Measurements from ENCODE around the gene TIMP2.

The TIMP2 gene

DNA sequence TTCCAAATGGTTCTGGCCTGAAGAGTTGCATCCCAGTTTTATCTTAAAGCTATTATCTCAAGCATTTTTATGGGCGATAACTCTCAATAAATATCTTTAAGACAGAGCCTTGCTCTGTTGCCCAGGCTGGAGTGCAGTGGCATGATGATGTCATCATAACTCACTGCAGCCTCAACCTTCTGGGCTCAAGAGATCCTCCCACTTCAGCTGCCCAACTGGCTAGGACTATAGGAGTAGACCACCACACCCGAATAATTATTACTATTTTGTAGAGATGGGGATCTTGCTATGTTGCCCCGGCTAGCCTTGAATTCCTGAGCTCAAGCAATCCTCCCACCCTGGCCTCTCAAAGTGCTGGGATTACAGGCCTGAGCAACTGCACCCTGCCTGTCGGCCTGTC lies 117.0 kb downstream of the TIMP2 start:
- Histone ChIP-seq H3K36me3 (replicated peaks; ENCODE audit: low read depth, low read length) (peaks cover 67% of the 10 kb centered on the region), H3K4me2 (ENCODE audit: low read length) (no peak overlapping the region), H3K27ac (ENCODE audit: low read length) (no peak overlapping the region), H3K27me3 (ENCODE audit: low read depth, low read length) (no peaks in the 10 kb centered on the region), H2AFZ (ENCODE audit: low read depth, low read length) (no peak overlapping the region), H3K9ac (ENCODE audit: low read length) (no peak overlapping the region), H3K4me3 (ENCODE audit: low read length) (no peak overlapping the region), H4K20me1 (ENCODE audit: insufficient read depth, low read length) (no peaks in the 10 kb centered on the region), H3K4me1 (ENCODE audit: low read length) (no peaks in the 10 kb centered on the region), H3K9me3 (ENCODE audit: insufficient read depth, low read length) (no peaks in the 10 kb centered on the region), H3K79me2 (ENCODE audit: low read length) (peaks cover 13% of the 10 kb centered on the region; the same call in 1 of the 2 replicates)
- no peak for TF ChIP-seq EZH2phosphoT487 (IDR thresholded peaks at IDR 0.05; ENCODE audit: low read depth)
- TF ChIP-seq, protein P1, sequence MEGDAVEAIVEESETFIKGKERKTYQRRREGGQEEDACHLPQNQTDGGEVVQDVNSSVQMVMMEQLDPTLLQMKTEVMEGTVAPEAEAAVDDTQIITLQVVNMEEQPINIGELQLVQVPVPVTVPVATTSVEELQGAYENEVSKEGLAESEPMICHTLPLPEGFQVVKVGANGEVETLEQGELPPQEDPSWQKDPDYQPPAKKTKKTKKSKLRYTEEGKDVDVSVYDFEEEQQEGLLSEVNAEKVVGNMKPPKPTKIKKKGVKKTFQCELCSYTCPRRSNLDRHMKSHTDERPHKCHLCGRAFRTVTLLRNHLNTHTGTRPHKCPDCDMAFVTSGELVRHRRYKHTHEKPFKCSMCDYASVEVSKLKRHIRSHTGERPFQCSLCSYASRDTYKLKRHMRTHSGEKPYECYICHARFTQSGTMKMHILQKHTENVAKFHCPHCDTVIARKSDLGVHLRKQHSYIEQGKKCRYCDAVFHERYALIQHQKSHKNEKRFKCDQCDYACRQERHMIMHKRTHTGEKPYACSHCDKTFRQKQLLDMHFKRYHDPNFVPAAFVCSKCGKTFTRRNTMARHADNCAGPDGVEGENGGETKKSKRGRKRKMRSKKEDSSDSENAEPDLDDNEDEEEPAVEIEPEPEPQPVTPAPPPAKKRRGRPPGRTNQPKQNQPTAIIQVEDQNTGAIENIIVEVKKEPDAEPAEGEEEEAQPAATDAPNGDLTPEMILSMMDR (IDR thresholded peaks at IDR 0.05; ENCODE audit: low read depth, low read length) = no peak

DNA sequence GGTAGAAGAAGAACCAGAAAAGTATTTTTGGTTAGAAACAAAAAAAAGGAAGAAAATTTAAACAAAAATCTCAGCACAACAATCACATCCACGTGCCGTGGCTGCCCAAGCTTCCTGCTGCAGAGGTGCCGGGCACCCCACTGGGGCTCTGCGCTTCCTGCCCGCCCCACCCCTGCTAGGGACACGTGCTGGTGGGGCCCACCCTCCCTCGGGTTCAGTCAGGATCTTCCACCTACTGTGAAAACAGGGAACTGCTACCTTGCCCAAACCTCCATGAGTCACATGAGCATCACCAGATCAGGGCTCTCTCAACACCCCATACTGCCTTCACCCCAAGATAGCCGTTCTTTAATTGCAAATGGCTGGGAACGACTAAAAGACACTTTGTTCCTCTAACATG lies 118.7 kb downstream of the TIMP2 start:
- Histone ChIP-seq H3K9me3 (ENCODE audit: insufficient read depth, low read length) (no peaks in the 10 kb centered on the region), H3K36me3 (replicated peaks; ENCODE audit: low read depth, low read length) (peaks cover 72% of the 10 kb centered on the region), H3K27ac (ENCODE audit: low read length) (no peak overlapping the region), H3K4me2 (ENCODE audit: low read length) (no peak overlapping the region), H3K79me2 (ENCODE audit: low read length) (peaks cover 16% of the 10 kb centered on the region; the same call in 1 of the 2 replicates), H3K27me3 (ENCODE audit: low read depth, low read length) (no peaks in the 10 kb centered on the region), H3K4me3 (ENCODE audit: low read length) (no peak overlapping the region), H3K9ac (ENCODE audit: low read length) (no peak overlapping the region), H4K20me1 (ENCODE audit: insufficient read depth, low read length) (no peaks in the 10 kb centered on the region; the same call in 1 of the 2 replicates), H2AFZ (ENCODE audit: low read depth, low read length) (no peak overlapping the region), H3K4me1 (ENCODE audit: low read length) (no peaks in the 10 kb centered on the region)
- no peak for TF ChIP-seq EZH2phosphoT487 (IDR thresholded peaks at IDR 0.05; ENCODE audit: low read depth)
- TF ChIP-seq, protein P1 (IDR thresholded peaks at IDR 0.05; ENCODE audit: low read depth, low read length) = no peak

DNA sequence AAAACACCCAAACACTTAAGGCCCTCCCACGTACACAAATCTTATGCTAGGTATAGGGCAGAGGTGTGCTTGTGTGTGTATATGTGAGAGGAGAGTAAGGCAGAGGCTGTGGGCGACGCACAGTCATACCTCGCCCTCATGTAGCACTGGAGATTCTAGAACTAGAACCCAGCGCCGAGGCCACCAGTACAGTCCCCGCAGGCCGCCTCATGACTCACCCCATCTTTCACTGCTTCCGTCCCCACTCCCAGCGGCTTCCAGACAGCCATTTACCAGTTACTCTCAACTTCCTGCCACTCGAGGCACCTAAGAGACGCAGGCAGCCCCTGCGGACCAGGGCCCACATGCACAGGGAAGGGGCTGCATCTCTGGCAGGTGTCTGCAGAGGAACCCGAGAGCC lies 119.9 kb downstream of the TIMP2 start:
- H3K9ac ChIP-seq (ENCODE audit: low read length) = no peak overlapping the region
- H4K20me1 ChIP-seq (ENCODE audit: insufficient read depth, low read length) = no peaks in the 10 kb centered on the region; the same call in 1 of the 2 replicates
- no peak overlapping the region for H3K4me3 ChIP-seq (ENCODE audit: low read length)
- H3K79me2 ChIP-seq (ENCODE audit: low read length) = peaks cover 17% of the 10 kb centered on the region; the same call in 1 of the 2 replicates
- no peak for TF ChIP-seq EZH2phosphoT487 (IDR thresholded peaks at IDR 0.05; ENCODE audit: low read depth)
- TF ChIP-seq, protein P1 (IDR thresholded peaks at IDR 0.05; ENCODE audit: low read depth, low read length) = no peak
- peaks cover 70% of the 10 kb centered on the region for H3K36me3 ChIP-seq (replicated peaks; ENCODE audit: low read depth, low read length)
- no peak overlapping the region for H3K27ac ChIP-seq (ENCODE audit: low read length)
- no peaks in the 10 kb centered on the region for H3K27me3 ChIP-seq (ENCODE audit: low read depth, low read length)
- H3K4me1 ChIP-seq (ENCODE audit: low read length) = no peaks in the 10 kb centered on the region
- H2AFZ ChIP-seq (ENCODE audit: low read depth, low read length) = no peak overlapping the region
- no peak overlapping the region for H3K4me2 ChIP-seq (ENCODE audit: low read length)
- no peaks in the 10 kb centered on the region for H3K9me3 ChIP-seq (ENCODE audit: insufficient read depth, low read length)

DNA sequence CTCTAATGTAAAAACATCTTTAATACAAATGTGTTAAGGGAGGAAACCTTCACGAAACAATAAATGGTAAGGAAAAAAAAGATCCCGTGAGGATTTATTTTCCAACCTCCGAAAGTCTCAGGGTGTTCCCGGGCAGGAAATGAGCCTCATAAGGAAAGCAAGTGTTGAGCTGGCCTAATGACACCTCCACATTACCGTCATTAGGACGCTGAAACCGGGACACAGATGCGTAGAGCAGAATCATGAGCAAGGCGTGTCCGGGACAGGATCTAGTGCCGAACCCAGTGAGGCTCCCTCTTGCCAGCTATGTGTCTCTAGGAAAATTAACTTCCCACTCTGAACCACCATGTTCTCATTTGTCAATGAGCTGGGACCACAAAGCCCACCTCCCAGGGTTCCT lies 120.4 kb downstream of the TIMP2 start:
- no peak overlapping the region for H3K9ac ChIP-seq (ENCODE audit: low read length)
- TF ChIP-seq EZH2phosphoT487 (IDR thresholded peaks at IDR 0.05; ENCODE audit: low read depth) = no peak
- TF ChIP-seq, protein P1 (IDR thresholded peaks at IDR 0.05; ENCODE audit: low read depth, low read length) = no peak
- H3K36me3 ChIP-seq (replicated peaks; ENCODE audit: low read depth, low read length) = peaks cover 66% of the 10 kb centered on the region
- peaks cover 17% of the 10 kb centered on the region; the same call in 1 of the 2 replicates for H3K79me2 ChIP-seq (ENCODE audit: low read length)
- H3K27ac ChIP-seq (ENCODE audit: low read length) = no peak overlapping the region
- no peak overlapping the region for H2AFZ ChIP-seq (ENCODE audit: low read depth, low read length)
- H3K9me3 ChIP-seq (ENCODE audit: insufficient read depth, low read length) = no peaks in the 10 kb centered on the region
- no peaks in the 10 kb centered on the region for H3K4me1 ChIP-seq (ENCODE audit: low read length)
- H3K27me3 ChIP-seq (ENCODE audit: low read depth, low read length) = no peaks in the 10 kb centered on the region
- no peaks in the 10 kb centered on the region; the same call in 1 of the 2 replicates for H4K20me1 ChIP-seq (ENCODE audit: insufficient read depth, low read length)
- H3K4me2 ChIP-seq (ENCODE audit: low read length) = no peak overlapping the region
- H3K4me3 ChIP-seq (ENCODE audit: low read length) = no peak overlapping the region

Data from OCI-LY3 (cell line).